GM03348 (cell line): ENCODE data around the gene EIF5A2.
A peak's percentile ranks its signal among the peaks of the same experiment; 100 is the strongest.
"Not testable (repeated sequence)": the region's sequence is repeated elsewhere in the genome, so short reads cannot be mapped to it uniquely, and the experiment has no call there.

Experiments used
- DNase-seq: peaks from one replicate; pipeline ENCODE4 v3.0.0; 2012; ENCODE audit warnings: low spot score

The EIF5A2 gene

GRCh38 chr3:170896781-170897180, 11.7 kb downstream of the EIF5A2 start:
- no peak for DNase-seq

GRCh38 chr3:170896333-170896732, 12.1 kb downstream of the EIF5A2 start:
- DNase-seq = not testable (repeated sequence)

GRCh38 chr3:170893895-170894294, 14.5 kb downstream of the EIF5A2 start:
- no peak for DNase-seq

- DNase-seq = no peak
Measured at GRCh38 chr3:170889630-170890029, 18.8 kb downstream of the EIF5A2 start.

DNA sequence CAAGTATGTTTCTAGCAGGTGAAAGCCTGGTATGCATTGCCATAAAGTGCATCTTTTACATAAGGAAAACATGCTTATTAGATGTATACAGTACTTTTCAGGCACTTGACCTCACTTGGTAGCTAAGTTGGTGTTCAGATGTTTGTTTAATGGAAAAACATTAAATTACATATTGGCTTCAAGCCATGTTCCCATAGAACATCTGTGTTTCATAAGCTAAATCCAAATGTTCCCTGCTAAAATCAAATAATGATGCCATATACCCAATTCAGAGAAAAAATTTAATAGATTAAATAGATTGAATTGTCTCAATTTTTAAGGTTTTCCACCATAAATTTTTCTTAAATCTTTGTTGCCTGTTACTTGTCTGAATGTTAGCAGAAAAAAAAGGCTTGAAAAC, 19.3 kb downstream of the EIF5A2 start:
- DNase-seq = no peak

DNA sequence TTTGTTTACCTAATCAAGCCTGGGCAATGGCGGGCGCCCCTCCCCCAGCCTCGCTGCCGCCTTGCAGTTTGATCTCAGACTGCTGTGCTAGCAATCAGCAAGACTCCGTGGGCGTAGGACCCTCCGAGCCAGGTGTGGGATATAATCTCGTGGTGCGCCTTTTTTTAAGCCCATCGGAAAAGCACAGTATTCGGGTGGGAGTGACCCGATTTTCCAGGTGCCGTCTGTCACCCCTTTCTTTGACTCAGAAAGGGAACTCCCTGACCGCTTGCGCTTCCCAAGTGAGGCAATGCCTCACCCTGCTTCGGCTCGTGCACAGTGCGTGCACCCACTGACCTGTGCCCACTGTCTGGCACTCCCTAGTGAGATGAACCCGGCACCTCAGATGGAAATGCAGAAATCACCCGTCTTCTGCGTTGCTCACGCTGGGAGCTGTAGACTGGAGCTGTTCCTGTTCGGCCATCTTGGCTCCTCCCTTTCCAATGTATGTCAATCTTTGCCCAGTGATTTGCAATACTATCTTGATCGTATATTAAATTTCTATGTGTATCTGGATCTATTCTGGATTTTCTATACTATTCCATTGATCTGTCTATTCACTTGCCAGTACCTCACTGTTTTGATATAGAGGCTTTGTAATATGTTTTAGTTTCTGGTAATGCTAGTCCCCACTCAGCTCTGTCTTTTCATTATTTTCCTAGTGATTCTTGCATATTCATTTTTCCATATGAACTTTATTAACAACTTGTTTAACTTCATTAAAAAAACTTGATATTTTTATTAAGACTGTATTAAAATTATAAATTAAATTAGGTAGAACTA, 24.1 kb downstream of the EIF5A2 start:
- not testable (repeated sequence) for DNase-seq

DNA sequence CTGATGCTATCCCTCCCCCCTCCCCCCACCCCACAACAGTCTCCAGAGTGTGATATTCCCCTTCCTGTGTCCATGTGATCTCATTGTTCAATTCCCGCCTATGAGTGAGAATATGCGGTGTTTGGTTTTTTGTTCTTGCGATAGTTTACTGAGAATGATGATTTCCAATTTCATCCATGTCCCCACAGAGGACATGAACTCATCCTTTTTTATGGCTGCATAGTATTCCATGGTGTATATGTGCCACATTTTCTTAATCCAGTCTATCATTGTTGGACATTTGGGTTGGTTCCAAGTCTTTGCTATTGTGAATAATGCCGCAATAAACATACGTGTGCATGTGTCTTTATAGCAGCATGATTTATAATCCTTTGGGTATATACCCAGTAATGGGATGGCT, 29.7 kb downstream of the EIF5A2 start:
- not testable (repeated sequence) for DNase-seq

- not testable (repeated sequence) for DNase-seq
Measured at GRCh38 chr3:170877311-170877710, 31.1 kb downstream of the EIF5A2 start.

DNA sequence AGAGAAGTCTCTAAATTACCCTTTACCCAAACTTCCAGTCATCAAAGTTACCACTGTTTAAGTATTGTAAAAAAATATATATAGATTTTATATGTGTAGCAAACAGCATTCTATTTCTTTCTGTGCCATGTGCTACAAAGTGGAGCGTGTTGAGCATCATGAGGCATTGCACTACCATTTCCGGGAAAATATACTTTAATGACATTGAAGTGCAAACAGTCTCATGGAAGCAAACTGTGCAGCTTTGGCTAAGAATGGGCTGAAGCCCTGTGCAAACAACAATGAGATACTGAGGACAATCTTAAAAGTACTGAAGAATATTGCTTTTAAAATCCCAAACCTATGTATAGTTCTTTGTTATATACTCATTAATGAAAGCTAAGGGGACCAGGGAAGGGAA, 31.9 kb downstream of the EIF5A2 start:
- DNase-seq = no peak

- peak; percentile 95 for DNase-seq
Measured at GRCh38 chr3:170869645-170870593, 38.5 kb downstream of the EIF5A2 start, which contains the start of gene RPL22L1. Gene RPL22L1 (minus strand): TSS chr3:170870195. CDS start chr3:170870167, 28 bp downstream.

- no peak for DNase-seq
Measured at GRCh38 chr3:170869239-170869590, 39.2 kb downstream of the EIF5A2 start.

- no peak for DNase-seq
Measured at GRCh38 chr3:170868577-170869238, 39.7 kb downstream of the EIF5A2 start.

GRCh38 chr3:170867143-170867937, 41.1 kb downstream of the EIF5A2 start:
- no peak for DNase-seq

DNA sequence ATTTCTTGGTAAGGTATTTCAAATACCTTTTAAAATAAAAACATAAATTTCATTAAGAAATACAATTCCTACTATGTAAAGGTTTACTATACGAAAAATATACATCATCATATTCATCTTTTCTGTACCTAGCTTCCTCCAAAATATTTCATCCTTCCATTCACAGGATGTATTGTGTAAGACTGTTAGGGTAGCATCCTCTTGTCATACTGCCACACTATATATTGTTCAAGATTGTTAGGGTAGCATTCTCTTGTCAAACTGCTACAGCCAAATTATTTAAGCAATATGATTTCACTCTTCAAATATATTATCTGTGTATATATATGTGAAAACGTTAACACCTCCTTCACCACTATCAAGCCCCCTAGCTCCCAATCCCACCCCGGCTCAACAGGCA, 41.9 kb downstream of the EIF5A2 start:
- no peak for DNase-seq

GRCh38 chr3:170865209-170866094, 43.0 kb downstream of the EIF5A2 start:
- no peak for DNase-seq

- no peak for DNase-seq
Measured at GRCh38 chr3:170864525-170865208, 43.8 kb downstream of the EIF5A2 start.

- no peak for DNase-seq
Measured at GRCh38 chr3:170863816-170864215, 44.6 kb downstream of the EIF5A2 start.

- DNase-seq = peak; percentile 19
Measured at GRCh38 chr3:170862618-170863374, 45.6 kb downstream of the EIF5A2 start.

- no peak for DNase-seq
Measured at GRCh38 chr3:170858599-170858998, 49.8 kb downstream of the EIF5A2 start.
